DMS79 treated with DMSO at 0.1 percent for 48 hours (cell line): ENCODE results near the gene PLXNC1.
A peak's percentile ranks its signal among the peaks of the same experiment; 100 is the strongest.

Source experiments
- DNase-seq: peaks from one replicate; lab custom pipeline; 2025; lab: John Stamatoyannopoulos, UW

Gene PLXNC1

DNA sequence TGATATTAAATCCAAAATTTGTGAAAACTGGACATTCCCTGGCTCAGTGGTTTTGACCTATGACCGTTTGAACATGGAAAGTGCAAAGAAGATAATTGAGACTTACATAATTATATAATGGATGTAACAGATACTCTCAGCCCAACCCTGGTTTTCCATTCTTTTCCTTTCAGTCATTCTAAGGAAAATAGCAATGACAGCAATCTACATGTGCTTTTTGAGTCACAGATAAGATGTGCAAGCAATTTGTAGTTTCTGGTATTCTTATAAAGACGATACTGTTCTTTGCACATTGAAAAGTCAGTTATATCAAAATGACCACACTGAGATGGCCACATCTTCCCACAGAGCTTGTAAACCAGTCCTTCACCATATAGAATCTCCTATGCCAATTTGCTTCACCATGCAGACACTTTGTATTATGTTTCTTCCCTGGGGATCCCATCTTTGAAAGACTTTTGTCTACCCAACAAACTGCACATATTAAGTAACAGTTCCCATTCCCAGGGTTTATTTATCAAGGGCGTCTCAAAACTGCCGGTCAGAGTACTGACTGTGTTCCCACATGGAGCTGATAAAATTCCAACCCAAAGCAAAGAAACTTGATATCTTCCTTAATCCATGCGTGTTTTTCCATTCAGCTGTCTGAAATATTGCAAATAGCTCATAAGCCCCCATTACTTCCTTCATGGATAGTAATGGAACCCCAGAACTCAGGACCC, 34.8 kb downstream of the PLXNC1 start:
- no peak for DNase-seq

DNA sequence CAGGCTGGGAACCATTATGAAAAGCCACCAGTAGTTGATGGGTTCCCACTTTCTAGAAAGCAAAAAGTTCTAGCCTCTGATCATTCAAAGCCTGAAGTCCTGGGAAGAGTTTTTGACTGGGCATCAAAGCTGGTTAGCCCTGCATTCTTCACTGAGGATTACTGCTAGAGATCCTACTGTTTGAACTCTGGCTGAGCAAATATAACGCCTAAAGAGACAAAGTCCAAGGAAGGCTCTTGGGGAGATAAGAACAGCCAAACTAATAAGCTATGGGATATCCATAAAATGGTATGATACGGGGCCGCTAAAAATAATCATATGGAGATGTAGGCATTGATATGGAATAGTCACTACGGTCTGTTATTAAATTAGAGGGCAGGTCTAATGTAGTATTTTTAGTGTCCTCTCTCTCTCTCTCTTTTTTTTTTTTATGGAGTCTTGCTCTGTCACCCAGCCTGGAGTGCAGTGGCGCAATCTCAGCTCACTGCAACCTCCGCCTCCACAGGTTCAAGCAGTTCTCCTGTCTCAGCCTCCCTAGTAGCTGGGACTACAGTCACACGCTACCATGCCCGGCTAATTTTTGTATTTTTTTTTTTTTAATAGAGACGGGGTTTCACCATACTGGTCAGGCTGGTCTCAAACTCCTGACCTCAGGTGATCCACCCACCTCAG, 35.5 kb downstream of the PLXNC1 start:
- DNase-seq = no peak

DNA sequence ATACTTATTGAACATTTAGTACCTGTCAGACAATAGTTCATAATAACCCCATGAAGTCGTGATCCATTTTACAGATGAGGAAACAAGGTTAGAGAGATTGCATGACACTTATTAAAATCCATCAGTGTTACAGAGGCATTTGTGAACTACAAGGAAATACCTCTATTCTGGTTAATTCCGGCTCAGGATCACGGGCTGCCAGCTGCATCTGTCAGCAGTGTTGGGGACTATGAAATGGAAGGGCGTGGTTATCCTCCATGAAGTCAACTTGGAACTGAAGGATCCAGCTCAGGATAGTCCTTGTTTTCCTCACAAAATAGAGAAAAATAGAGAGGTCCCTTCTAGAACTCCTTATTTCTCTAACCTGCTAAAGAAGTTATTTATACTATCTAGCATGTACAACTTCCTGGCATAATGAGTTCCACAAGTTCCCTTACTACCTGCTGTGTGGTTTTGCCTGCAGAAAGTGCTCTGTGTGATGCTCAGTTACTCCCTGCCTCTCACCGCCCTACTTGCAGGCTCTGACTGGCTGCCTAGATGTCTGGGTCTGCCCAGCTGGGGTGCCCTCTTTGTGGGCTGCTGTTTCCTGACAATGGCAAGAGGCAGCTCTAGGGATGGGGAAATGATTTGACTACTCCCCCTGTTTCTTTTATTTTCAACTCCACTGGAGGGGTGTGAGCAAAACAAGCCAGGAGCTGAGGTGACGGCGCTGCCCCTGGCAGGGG, 36.8 kb downstream of the PLXNC1 start:
- DNase-seq = no peak

DNA sequence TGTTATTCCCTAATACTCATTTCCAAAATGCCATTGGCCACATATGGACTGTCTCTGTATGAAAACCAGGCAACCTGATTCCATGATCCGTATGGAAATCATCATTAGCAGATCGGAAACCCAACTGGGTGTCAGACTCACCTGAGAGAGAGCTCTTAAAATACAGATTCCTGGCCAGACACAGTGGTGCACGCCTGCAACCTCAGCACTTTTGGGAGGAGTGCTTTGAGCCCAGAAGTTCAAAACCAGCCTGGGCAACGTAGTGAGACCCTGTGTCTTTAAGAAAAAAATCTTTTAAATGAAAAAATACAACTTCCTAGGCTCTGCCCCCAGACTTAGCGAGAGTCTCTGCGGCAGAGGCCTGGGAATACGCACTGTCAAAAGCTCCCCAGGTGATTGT, 37.4 kb downstream of the PLXNC1 start:
- no peak for DNase-seq

DNA sequence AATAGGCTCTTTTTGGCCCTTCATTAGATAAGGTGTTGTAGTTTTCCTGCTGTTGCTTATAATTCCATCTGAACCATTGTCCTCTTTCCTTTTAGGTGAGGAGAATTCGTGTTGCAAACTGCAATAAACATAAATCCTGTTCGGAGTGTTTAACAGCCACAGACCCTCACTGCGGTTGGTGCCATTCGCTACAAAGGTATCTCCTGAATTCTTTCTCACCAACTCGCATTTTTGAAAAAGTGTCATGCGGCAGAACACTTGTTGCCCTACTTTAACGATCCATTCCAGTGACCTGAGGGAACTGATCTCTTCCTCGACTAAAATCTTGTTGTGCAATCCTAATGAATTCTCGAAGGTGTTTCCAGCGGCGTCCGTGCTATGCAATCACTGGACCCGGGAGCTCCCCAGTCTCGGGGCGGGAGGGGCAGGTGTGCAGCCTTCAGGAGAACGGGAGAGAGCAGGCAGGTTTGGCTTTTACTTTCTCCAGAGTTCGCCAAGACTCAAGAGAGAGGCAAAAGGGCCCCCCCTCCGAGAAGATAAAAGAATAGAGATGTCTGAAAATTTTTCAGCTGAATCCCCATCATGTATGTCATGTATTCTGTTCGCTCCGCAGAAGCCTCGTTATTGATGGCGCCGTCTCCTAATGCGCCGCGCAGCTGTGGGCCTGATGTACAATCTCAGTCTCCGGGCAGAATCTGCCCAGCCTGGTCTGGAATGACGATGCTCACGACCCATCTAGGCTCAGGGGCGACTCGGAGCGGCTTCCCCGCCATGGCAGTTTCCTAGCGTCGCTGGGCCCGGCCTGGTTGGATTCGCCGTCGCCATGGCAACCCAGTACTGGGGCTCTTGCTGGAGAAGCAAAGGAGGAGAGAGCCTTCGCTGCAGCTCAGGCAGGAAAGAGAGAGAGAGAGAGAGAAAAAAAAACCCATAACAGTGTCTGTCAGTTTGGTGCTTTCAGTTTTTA, 38.2 kb downstream of the PLXNC1 start:
- peak; percentile 91 for DNase-seq

DNA sequence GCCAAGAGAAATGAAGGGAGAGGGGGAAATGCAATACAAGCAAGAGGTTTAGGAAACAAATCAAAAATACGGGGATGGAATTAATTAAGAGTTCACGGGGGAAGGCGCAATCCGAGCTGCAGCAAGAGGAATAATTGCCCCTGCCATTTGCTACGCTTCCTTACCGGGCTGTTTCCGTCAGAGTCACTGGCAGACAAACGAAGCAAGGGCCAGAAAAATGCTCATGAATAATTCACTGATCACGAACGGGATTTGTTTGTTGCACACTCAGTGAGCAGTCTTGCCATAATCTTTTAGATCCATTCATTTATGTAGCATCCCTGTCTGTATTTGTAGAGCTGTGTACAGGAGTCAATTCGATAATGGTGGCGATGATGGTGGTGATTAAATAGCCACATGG, 39.0 kb downstream of the PLXNC1 start:
- peak; percentile 55 for DNase-seq

DNA sequence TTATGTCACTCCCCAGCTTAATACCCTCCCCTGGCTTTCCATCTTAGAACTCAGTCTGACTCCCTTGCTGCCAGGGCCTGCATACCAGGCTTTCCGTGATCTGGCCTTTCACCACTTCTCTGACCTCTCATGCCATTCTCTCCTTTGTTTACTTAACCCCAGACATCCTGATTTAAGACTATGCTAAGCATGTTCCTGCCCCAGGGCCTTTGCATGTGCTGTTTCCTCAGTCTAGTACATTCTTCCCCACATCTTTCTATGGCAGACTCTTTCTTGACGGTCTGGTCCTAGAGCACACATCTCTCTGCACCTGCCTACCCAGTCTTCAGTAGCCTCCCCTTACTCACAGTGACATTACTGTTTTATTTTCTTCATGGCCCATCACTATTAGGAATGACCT, 42.2 kb downstream of the PLXNC1 start:
- no peak for DNase-seq

DNA sequence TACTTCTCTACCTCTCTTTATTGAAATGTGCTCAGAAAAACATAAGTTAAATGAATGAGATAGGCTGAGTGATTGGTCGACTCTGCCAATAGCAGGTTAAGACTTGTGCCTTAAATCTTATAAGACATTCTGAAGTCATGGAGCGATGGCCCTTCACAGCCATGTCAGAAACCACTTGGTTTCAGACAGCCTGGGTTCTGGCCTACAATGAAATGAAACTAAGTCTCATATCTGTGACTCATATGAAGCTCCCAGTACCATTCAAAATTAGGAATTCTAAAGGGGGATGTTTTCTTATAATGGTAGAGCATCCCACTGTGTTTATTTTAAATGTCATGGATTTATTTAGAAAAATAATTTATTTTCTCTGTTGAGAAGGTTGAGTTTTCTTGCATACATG, 42.6 kb downstream of the PLXNC1 start:
- no peak for DNase-seq

DNA sequence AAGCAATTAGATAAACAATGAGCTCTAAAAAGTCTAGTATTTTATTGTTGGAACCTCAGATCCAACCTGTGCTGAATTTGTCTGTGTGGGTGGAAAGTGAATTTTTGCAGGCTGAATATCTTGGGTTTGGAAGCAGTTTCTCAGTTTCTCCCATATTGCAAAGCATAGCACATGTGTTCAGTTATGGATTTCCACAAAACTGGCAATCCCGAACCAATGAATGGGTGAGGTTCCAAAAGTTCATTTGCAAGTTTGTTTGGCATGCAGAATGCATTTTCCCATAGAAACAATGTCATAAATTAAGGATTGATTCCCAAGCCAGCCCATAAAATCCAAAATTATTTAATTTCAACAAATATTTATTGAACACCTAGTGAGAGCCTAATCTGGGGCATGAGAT, 43.4 kb downstream of the PLXNC1 start:
- DNase-seq = no peak

DNA sequence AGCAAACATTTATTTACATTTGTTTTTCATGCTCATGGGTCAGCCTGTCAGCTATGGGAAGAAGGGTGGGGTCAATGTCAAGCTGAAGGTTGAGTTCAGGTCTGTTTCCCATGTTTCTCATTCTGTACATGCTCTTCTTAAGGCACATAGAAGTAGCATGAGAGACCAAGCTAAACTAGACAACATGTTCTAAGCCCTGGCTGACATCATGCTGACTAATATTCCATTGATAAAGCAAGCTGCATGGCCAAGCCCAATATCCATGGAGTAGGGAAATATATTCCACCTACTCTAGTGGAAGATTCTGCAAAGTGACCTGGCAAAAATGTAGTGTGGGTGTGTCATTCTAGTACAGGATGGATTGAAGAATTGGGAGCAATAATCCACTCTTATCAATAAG, 44.1 kb downstream of the PLXNC1 start:
- no peak for DNase-seq

DNA sequence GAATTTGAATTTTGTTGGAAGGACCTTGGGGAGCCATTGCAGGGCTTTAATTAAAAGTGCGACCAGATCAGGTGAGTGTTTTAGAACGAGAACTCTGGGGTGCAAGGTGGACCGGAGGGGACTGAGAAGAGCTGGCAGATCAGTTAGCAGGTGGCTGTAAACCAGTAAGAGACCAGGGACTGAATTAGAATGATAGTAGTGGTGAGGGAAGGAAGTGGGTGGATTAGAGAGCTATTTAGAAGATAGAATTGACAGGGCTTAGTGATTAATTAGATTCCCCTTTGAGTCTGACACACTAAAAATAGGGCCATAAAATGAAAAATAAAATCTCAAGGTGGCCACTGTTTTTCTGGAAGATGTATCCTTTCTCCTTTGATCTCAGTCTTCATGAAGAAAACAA, 44.8 kb downstream of the PLXNC1 start:
- DNase-seq = no peak

DNA sequence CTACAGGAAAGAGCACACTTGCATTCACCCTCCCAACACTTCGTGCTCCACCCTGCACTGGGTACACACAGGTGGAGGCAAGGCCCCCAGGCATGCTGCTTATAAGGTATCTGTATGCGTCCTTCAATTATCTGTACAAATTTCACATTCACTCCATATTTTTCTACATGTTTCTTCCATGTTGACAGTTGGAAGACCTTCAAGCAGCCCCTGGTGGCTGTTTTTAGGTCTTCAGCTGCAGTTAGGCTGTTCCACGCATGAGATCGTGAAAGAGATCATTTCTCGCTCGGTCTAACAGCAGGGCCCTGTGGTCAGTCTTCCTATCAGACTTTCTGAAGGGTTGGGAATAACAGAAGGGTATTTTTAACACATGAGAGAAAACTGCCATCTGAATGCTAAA, 47.1 kb downstream of the PLXNC1 start:
- DNase-seq = no peak

DNA sequence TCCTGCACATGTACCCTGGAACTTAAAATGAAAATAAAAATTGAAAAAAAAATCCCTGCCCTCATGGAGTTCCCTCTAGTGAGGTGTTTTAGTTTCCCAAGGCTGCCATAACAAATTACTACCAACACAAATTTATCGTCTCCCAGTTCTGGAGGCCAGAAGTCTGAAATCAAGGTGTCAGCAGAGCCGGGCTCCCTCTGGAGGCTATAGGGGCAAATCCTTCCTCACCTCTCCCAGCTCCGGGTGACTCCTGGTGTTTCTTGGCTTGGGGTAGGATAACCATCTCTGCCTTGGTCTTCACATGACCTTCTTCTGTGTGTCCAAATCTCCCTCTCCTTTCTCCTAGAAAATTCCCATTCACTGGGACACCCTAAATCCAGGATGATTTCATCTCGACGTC, 50.1 kb downstream of the PLXNC1 start:
- DNase-seq = no peak

DNA sequence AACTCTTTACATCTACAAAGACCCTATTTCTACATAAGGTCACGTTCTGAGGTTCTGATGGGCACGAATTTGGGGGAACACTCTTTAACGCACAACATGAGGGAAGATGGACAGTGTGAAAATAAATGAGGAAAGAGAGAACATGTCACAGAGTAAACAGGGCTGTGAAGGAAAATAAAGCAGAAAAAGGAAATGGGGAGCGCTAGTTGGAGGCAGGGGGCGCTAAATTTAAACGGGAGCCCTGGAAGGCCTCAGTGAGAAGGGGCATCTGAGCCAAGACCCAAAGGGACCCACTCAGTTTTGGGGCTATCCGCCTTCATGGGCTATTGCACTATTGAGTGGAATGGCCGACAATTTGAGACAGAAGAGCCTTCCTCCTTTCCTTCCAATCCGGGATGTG, 50.5 kb downstream of the PLXNC1 start:
- peak; percentile 31 for DNase-seq

DNA sequence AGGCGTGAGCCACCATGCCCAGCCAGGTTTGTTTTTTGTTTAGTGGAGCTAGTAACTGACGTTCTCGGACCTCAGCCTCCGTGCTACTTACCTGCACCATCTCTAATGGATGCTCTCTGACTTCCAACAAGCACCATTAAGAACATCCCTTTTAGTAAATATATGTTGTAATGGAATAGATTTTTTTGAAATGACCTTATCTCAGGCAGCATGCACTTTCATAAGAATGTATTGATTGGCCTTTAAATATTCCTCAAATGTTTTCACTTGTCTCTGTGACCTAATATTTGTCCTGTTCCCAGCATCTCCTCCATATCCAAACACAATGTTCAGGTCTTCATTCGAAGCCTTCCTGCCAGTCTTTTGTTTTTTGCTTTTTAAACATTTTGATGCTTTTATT, 51.7 kb downstream of the PLXNC1 start:
- no peak for DNase-seq

DNA sequence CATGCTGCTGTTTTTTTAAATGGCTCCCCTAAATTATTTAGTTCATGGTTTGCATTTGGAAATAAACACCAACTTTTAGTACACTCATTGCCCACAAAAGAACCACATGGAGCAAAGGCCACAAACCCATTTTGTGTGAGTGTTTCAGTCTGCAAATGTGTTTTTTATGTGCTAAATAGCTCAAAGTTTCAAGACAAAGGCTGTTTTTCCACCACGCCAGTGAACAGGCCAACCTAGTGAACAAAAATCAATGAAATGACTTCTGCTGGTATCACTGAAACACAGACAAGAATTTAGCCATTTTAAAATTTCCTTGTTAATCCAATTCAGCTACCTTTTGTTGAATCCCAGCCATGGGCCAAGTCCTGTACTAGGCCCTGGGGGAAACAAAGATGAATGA, 52.3 kb downstream of the PLXNC1 start:
- DNase-seq = no peak

DNA sequence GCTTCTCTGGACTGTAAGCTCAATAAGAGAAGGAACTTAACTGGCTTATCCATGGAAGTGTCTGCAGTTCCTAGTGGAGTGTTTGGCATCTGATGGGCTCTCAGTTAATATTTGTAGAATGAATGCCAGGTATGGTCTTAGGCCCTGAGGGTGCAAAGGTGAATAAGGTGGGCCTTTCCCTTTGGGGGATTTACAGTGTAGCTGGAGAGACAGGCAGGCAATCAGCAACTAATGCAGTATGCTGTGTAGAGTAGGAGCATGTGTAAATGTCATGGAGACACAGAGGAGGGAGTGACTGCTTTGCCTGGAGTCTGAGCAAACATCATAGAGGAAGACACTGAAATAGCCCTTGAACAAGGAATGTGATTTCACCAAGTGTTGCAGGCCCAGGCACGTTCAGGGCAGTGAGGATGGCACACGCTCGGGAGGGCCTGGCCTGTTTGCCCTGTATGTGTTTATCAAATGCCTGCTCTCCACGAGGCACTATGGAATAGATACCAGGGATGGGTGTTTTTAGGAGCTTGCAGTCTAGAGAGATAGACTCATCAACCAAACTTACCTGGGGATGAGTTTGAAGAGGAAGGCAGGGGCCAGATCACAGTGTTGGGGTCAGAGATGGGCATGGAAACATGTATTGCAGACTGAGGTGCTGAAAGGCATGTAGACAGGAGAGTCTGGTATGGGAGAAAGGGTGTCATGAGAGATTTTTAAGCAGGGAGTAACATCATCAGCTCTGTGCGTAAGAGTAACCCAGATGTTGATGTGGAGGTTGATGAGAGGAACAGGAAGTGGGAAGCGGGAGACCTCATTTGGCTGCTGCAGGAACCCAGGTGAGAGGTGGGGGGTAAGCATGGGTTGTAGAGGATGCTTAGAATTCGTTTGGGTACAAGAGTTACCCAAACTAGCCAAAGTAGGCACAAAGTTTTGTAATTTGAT, 54.1 kb downstream of the PLXNC1 start:
- DNase-seq = peak; percentile 38

DNA sequence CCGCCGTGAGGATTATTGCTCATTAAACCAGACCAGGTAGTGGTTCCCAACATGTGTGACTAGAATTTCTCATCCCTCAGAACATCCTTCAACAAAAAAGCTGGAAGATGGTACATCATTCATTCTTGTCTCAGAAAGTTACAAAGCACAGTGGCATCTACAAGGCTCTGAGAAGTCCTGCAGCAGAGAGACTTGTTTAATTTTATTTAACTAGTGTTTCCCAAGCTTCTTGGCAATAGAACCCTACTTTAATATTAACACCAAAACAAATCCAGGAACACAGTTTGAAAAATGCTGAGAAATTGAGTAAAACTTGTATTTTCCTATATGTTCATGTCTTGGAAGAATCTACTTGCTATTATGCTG, 54.8 kb downstream of the PLXNC1 start:
- DNase-seq = no peak

DNA sequence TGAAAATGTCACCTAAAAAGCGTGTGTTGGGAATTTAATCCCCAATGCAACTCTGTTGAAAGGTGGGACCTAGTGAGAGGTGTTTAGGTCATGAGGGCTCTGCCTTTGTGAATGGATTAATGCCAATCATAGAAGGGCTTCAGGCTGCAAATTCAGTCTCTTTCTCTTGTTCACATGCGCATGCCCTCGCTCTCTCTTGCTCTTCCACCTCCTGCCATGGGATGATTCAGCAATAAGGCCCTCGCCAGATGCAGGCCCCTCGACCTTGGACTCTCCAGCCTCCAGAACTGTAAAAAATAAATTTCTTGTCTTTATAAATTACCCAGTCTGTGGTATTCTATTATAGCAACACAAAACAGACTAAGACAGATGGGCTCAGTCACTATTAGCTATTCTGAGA, 55.4 kb downstream of the PLXNC1 start:
- DNase-seq = no peak

DNA sequence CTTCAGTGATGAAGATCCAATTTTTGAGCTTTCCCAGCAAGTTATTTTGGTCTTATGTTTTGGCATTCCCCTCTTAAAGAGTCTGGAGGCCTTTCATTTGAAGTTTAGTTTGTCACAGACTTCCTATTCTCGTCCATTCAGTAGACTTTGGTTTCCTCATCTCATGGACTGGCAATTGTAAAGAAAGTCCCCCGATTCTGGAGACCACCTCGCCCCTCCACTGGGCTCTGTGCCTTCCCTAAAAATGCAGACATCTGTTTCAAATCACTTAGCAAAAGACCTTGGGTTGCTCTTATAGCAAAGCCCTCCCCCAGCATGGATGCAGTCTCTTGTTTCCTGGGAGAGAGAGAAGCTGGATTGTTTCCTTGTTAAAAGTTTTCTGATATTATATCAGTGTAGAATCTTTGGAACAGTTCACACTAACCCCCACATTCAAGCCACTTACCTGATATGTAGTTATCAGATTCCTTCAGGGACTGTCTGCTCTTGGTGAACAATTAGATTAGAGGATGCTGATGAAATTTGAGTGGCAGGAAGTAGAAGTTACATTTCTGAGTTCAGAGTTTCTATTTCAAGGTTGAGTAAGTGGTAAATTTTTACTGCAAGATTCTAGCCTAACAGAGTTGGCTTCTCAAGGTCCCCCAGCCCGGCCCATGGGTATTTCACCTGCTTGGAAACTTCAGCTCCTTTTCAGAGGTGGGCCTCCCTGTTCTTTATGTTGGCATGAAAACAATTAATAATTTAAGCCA, 56.3 kb downstream of the PLXNC1 start:
- DNase-seq = no peak
